ENCODE data around the gene TMC3.

- TF ChIP-seq EZH2 (IDR thresholded peaks at IDR 0.05; ENCODE audit: insufficient read depth, poor library complexity, severe bottlenecking) (no peak), EZH2phosphoT487 (IDR thresholded peaks at IDR 0.05; ENCODE audit: insufficient read depth, low read depth) (no peak)
Observed at GRCh38 chr15:81337241-81337640, 36.8 kb downstream of the TMC3 start.
